Trophoblast cell (in vitro differentiated cells and primary cell): ENCODE results near the gene SPAG6.

ENCODE experiments used
- DNase-seq, 2 donors: peaks; one replicate each; pipeline ENCODE4 v3.0.0-alpha.2; 2016
- H2AFZ ChIP-seq: 2 replicates; pipeline ENCODE4 v1.6.1; 2013; ENCODE audit warnings: low read length, moderate library complexity, mild to moderate bottlenecking; ENCODE audit not compliant: insufficient read depth, poor library complexity
- H2AK5ac ChIP-seq: 2 replicates; pipeline ENCODE4 v1.6.1; 2013; ENCODE audit warnings: mild to moderate bottlenecking, low read length
- H2BK120ac ChIP-seq: 2 replicates; pipeline ENCODE4 v1.6.1; 2013; ENCODE audit warnings: low read length, mild to moderate bottlenecking, moderate library complexity; ENCODE audit not compliant: insufficient read depth, poor library complexity
- H2BK12ac ChIP-seq: 2 replicates; pipeline ENCODE4 v1.6.1; 2013; ENCODE audit warnings: mild to moderate bottlenecking, low read length, moderate library complexity
- H2BK5ac ChIP-seq: 2 replicates; pipeline ENCODE4 v1.6.1; 2013; ENCODE audit warnings: low read length, low read depth, moderate library complexity, mild to moderate bottlenecking; ENCODE audit not compliant: poor library complexity
- H3K14ac ChIP-seq: 2 replicates; pipeline ENCODE4 v1.6.1; 2013; ENCODE audit warnings: mild to moderate bottlenecking, low read length
- H3K18ac ChIP-seq: 2 replicates; pipeline ENCODE4 v1.6.1; 2013; ENCODE audit warnings: mild to moderate bottlenecking, low read length
- H3K23ac ChIP-seq: 2 replicates; pipeline ENCODE4 v1.6.1; 2013; ENCODE audit warnings: low read length
- H3K27ac ChIP-seq: 2 replicates; pipeline ENCODE4 v1.5.1; 2013; ENCODE audit warnings: low read depth, mild to moderate bottlenecking, inconsistent platforms, low read length, moderate library complexity
- H3K27me3 ChIP-seq: 2 replicates; pipeline ENCODE4 v1.6.1; 2013; ENCODE audit warnings: inconsistent platforms, mild to moderate bottlenecking, low read length, moderate library complexity; ENCODE audit not compliant: insufficient read depth
- H3K36me3 ChIP-seq, 2 experiments: 1 replicate in 1 of 2; 2 replicates in 1 of 2; pipeline ENCODE4 v1.6.1; 2013; ENCODE audit warnings: low read length in 2 of 2, mild to moderate bottlenecking in 2 of 2, moderate library complexity in 1 of 2; ENCODE audit not compliant: insufficient read depth in 2 of 2, control insufficient read depth in 1 of 2
- H3K4ac ChIP-seq: 2 replicates; pipeline ENCODE4 v1.6.1; 2013; ENCODE audit warnings: low read depth, mild to moderate bottlenecking, low read length, moderate library complexity
- H3K4me1 ChIP-seq, 2 experiments: 1 replicate in 1 of 2; 2 replicates in 1 of 2; pipeline ENCODE4 v1.6.1; 2013; ENCODE audit warnings: low read length in 2 of 2, mild to moderate bottlenecking in 2 of 2, moderate library complexity in 1 of 2; ENCODE audit not compliant: insufficient read depth in 2 of 2, control insufficient read depth in 1 of 2
- H3K4me2 ChIP-seq: 2 replicates; pipeline ENCODE4 v1.6.1; 2013; ENCODE audit warnings: inconsistent platforms, mild to moderate bottlenecking, low read length, moderate library complexity
- H3K4me3 ChIP-seq: 2 replicates; pipeline ENCODE4 v1.5.1; 2013; ENCODE audit warnings: mild to moderate bottlenecking, low read depth, low read length, inconsistent platforms
- H3K79me1 ChIP-seq: one replicate; pipeline ENCODE4 v1.6.1; 2013; ENCODE audit warnings: low read length
- H3K79me2 ChIP-seq: 2 replicates; pipeline ENCODE4 v1.6.1; 2013; ENCODE audit warnings: low read length, mild to moderate bottlenecking; ENCODE audit not compliant: control insufficient read depth, insufficient read depth, poor library complexity
- H3K9ac ChIP-seq: 2 replicates; pipeline ENCODE4 v1.6.1; 2013; ENCODE audit warnings: mild to moderate bottlenecking, low read length
- H3K9me3 ChIP-seq: 2 replicates; pipeline ENCODE4 v1.6.1; 2013; ENCODE audit warnings: low read depth, mild to moderate bottlenecking, control low read depth, inconsistent platforms, low read length; ENCODE audit not compliant: insufficient read depth
- H4K12ac ChIP-seq: 2 replicates; pipeline ENCODE4 v1.6.1; 2013; ENCODE audit warnings: low read depth, mild to moderate bottlenecking, low read length, moderate library complexity
- H4K8ac ChIP-seq: 2 replicates; pipeline ENCODE4 v1.6.1; 2013; ENCODE audit warnings: low read depth, mild to moderate bottlenecking, low read length, moderate library complexity
- H4K91ac ChIP-seq: one replicate; pipeline ENCODE4 v1.6.1; 2013; ENCODE audit warnings: low read depth, mild to moderate bottlenecking, low read length, moderate library complexity
- WGBS: extraction: QIAGEN DNeasy Blood & Tissue Kit; methylation state at CpG from one replicate; pipeline ENCODE4 v1.1.7; 2013; ENCODE audit warnings: missing lambda C conversion rate; ENCODE audit not compliant: insufficient read length, insufficient coverage; ENCODE audit errors: extremely low coverage; 5-methylcytosine and 5-hydroxymethylcytosine counted together

The SPAG6 gene

GRCh38 chr10:22456486-22456885 lies 111.2 kb downstream of the SPAG6 start:
- Histone ChIP-seq H3K14ac (no peak overlapping the region), H3K79me2 (no peaks in the 10 kb centered on the region), H3K27ac (no peak overlapping the region), H3K79me1 (no peaks in the 10 kb centered on the region), H3K4ac (no peak overlapping the region), H3K36me3 (no peaks in the 10 kb centered on the region), H2BK120ac (no peak overlapping the region), H3K4me2 (no peak overlapping the region), H4K8ac (no peak overlapping the region), H3K23ac (no peak overlapping the region), H2BK12ac (no peak overlapping the region), H2AK5ac (no peak overlapping the region), H4K12ac (no peak overlapping the region), H4K91ac (no peak overlapping the region), H2AFZ (no peak overlapping the region), H3K9ac (no peak overlapping the region), H2BK5ac (no peak overlapping the region), H3K4me3 (peak overlapping the region; percentile 18), H3K18ac (no peak overlapping the region), H3K4me1 (peaks cover 0 to 5% of the 10 kb centered on the region in 2 experiments), H3K27me3 (no peaks in the 10 kb centered on the region), H3K9me3 (no peaks in the 10 kb centered on the region)
- DNase-seq: no peak
- WGBS: no CpG with 5 or more reads among the region's 2 CpGs

GRCh38 chr10:22458272-22459038 lies 113.2 kb downstream of the SPAG6 start:
- Histone ChIP-seq H3K14ac (no peak overlapping the region), H3K23ac (no peak overlapping the region), H3K4ac (no peak overlapping the region), H3K18ac (no peak overlapping the region), H3K79me1 (no peaks in the 10 kb centered on the region), H2BK120ac (no peak overlapping the region), H2BK12ac (no peak overlapping the region), H3K36me3 (no peaks in the 10 kb centered on the region), H2AFZ (no peak overlapping the region), H3K4me2 (no peak overlapping the region), H2AK5ac (no peak overlapping the region), H4K12ac (no peak overlapping the region), H3K4me3 (no peak overlapping the region), H2BK5ac (no peak overlapping the region), H3K27ac (no peak overlapping the region), H3K27me3 (no peaks in the 10 kb centered on the region), H3K9ac (no peak overlapping the region), H3K79me2 (no peaks in the 10 kb centered on the region), H4K8ac (no peak overlapping the region), H3K4me1 (peaks cover 0 to 5% of the 10 kb centered on the region in 2 experiments), H3K9me3 (no peaks in the 10 kb centered on the region), H4K91ac (no peak overlapping the region)
- DNase-seq: no peak
- WGBS: no CpG with 5 or more reads among the region's 9 CpGs

- Histone ChIP-seq H3K27me3 (no peaks in the 10 kb centered on the region), H3K9ac (no peak overlapping the region), H3K4me3 (no peak overlapping the region), H4K91ac (no peak overlapping the region), H2AK5ac (no peak overlapping the region), H3K18ac (no peak overlapping the region), H2BK120ac (no peak overlapping the region), H2BK5ac (no peak overlapping the region), H3K4me1 (peaks cover 0 to 5% of the 10 kb centered on the region in 2 experiments), H4K8ac (no peak overlapping the region), H3K4me2 (no peak overlapping the region), H3K79me2 (no peaks in the 10 kb centered on the region), H3K14ac (no peak overlapping the region), H3K79me1 (no peaks in the 10 kb centered on the region), H3K4ac (no peak overlapping the region), H2BK12ac (no peak overlapping the region), H4K12ac (no peak overlapping the region), H3K9me3 (no peaks in the 10 kb centered on the region), H3K27ac (no peak overlapping the region), H2AFZ (no peak overlapping the region), H3K23ac (no peak overlapping the region), H3K36me3 (no peaks in the 10 kb centered on the region)
- peak in 1 of 2 donors; percentile 46 for DNase-seq
- no CpG with 5 or more reads among the region's 2 CpGs for WGBS
Measured at GRCh38 chr10:22459496-22459895, 114.2 kb downstream of the SPAG6 start.

- no peaks in the 10 kb centered on the region for H3K36me3 ChIP-seq
- no peaks in the 10 kb centered on the region for H3K79me2 ChIP-seq
- no peak overlapping the region for H3K14ac ChIP-seq
- peak in 1 of 2 donors; percentile 63 for DNase-seq
- peaks cover 0 to 5% of the 10 kb centered on the region in 2 experiments for H3K4me1 ChIP-seq
- H3K4me2 ChIP-seq: no peak overlapping the region
- no peak overlapping the region for H2BK5ac ChIP-seq
- no peak overlapping the region for H4K91ac ChIP-seq
- no peak overlapping the region for H3K27ac ChIP-seq
- H2BK120ac ChIP-seq: no peak overlapping the region
- H4K8ac ChIP-seq: no peak overlapping the region
- H2AFZ ChIP-seq: no peak overlapping the region
- H3K27me3 ChIP-seq: no peaks in the 10 kb centered on the region
- no peaks in the 10 kb centered on the region for H3K79me1 ChIP-seq
- H3K9ac ChIP-seq: no peak overlapping the region
- no peak overlapping the region for H3K4me3 ChIP-seq
- no peak overlapping the region for H4K12ac ChIP-seq
- no peak overlapping the region for H3K18ac ChIP-seq
- no CpG with 5 or more reads among the region's 7 CpGs for WGBS
- no peak overlapping the region for H3K23ac ChIP-seq
- no peak overlapping the region for H2BK12ac ChIP-seq
- H3K4ac ChIP-seq: no peak overlapping the region
- no peak overlapping the region for H2AK5ac ChIP-seq
- no peaks in the 10 kb centered on the region for H3K9me3 ChIP-seq
Measured at GRCh38 chr10:22460101-22460500, 114.8 kb downstream of the SPAG6 start.
